Panc1 (cell line): Measurements from ENCODE around the gene BAZ2B. TPM values are rescaled to one million over a fixed set of nuclear protein-coding genes. Genes with fewer than 3 reads are reported as not detected.

Experiments
- ATAC-seq: fragments of 200-7000 bp; cut with Tn5 transposase; 2 replicates; pipeline ENCODE4 v1.9.1; 2020; ENCODE audit warnings: mild to moderate bottlenecking, moderate library complexity
- BruUV-seq: library from RNA; stranded (reverse); fragments of 400-500 nt; replicated peaks from 2 replicates; lab custom pipeline; 2021; lab: Mats Ljungman, UMichigan
- CTCF ChIA-PET: fragments of 300-600 bp; sonication (Branson Sonifier 250); formaldehyde crosslinking; loops from one replicate; lab custom pipeline; 2022; ENCODE audit warnings: antibody characterized with exemption; lab: Charles Lee
- POLR2A ChIA-PET: fragments of 300-600 bp; sonication (Branson Sonifier 250); formaldehyde crosslinking; loops from one replicate; lab custom pipeline; 2022; ENCODE audit warnings: antibody characterized with exemption; lab: Charles Lee
- DNase-seq: peaks from one replicate; pipeline ENCODE4 v3.0.0-alpha.2; 2010; ENCODE audit warnings: low read depth, low spot score
- H3K27ac ChIP-seq: 2 replicates; pipeline ENCODE4 v1.5.1; 2011; ENCODE audit warnings: mild to moderate bottlenecking, low read length, inconsistent platforms
- H3K27me3 ChIP-seq: fragments of 200-500 bp; sonication (Bioruptor generic); 2 replicates; pipeline ENCODE4 v1.6.0; 2014; ENCODE audit warnings: low read length, inconsistent platforms; ENCODE audit not compliant: control insufficient read depth, insufficient read depth
- H3K36me3 ChIP-seq: fragments of 200-500 bp; sonication (Bioruptor generic); 2 replicates; pipeline ENCODE4 v1.5.1; 2014; ENCODE audit warnings: inconsistent platforms, mild to moderate bottlenecking, low read length, moderate library complexity; ENCODE audit not compliant: control insufficient read depth, insufficient read depth
- H3K4me1 ChIP-seq: 2 replicates; pipeline ENCODE4 v1.5.1; 2011; ENCODE audit warnings: inconsistent platforms, mild to moderate bottlenecking, low read length, moderate library complexity; ENCODE audit not compliant: control insufficient read depth, insufficient read depth
- H3K4me3 ChIP-seq, 2 experiments: 2 replicates each; pipeline ENCODE4 v1.5.1; 2011 to 2012; ENCODE audit warnings: low read depth in 2 of 2, low read length in 2 of 2, mild to moderate bottlenecking in 2 of 2, inconsistent platforms in 1 of 2, moderate library complexity in 1 of 2
- H3K9me3 ChIP-seq: fragments of 200-500 bp; sonication (Bioruptor generic); 2 replicates; pipeline ENCODE4 v1.5.1; 2014; ENCODE audit warnings: low read depth, mild to moderate bottlenecking, inconsistent platforms, low read length, moderate library complexity; ENCODE audit not compliant: control insufficient read depth, insufficient read depth
- POLR2AphosphoS5 ChIP-seq: IDR thresholded peaks from 2 replicates; pipeline ENCODE4 v1.6.1; 2012; ENCODE audit warnings: mild to moderate bottlenecking, low read depth, low read length, moderate library complexity
- SIN3A ChIP-seq: IDR thresholded peaks from 2 replicates; pipeline ENCODE4 v1.6.1; 2012; ENCODE audit warnings: low read depth, mild to moderate bottlenecking, low read length, moderate library complexity, borderline replicate concordance; ENCODE audit not compliant: insufficient read depth
- TCF7L2 ChIP-seq: IDR thresholded peaks from 2 replicates; pipeline ENCODE4 v1.6.1; 2011; ENCODE audit warnings: mild to moderate bottlenecking, low read depth, low read length, inconsistent platforms
- in situ Hi-C: cut with HindIII; loops from 2 replicates; pipeline ENCODE4 v1.10.0; 2016; ENCODE audit warnings: low sequenced_read_pairs, low pct_unique_long_range_greater_than_20kb
- intact Hi-C: fragments of 100-400 bp; cut with micrococcal nuclease; formaldehyde crosslinking; loops from one replicate; pipeline ENCODE4 v1.10.0; 2022; ENCODE audit not compliant: unreplicated experiment
- total RNA-seq: library from RNA; stranded (reverse); gene quantifications from one replicate; pipeline ENCODE4 v1.2.1, GENCODE V29; 2021; ENCODE audit not compliant: unreplicated experiment
- TF ChIP-seq, protein P1 (sequence below), 2 experiments: IDR thresholded peaks; 2 replicates each; pipeline ENCODE4 v1.6.1; 2011 to 2012; ENCODE audit warnings: low read depth in 2 of 2, control low read depth in 1 of 2, low read length in 1 of 2, mild to moderate bottlenecking in 1 of 2, moderate library complexity in 1 of 2; ENCODE audit not compliant: insufficient read depth in 1 of 2
- TF ChIP-seq, protein P2 (sequence below): fragments of 450-650 bp; IDR thresholded peaks from 2 replicates; pipeline ENCODE4 v1.5.1; 2017; ENCODE audit warnings: mild to moderate bottlenecking

The BAZ2B gene
- total RNA-seq, 1 experiment from 2014 or later, result 38.6 TPM

- BruUV-seq, result no TSS peak
- TF ChIP-seq SIN3A, result no peak
- no peak for TF ChIP-seq POLR2AphosphoS5
- TF ChIP-seq, protein P1, sequence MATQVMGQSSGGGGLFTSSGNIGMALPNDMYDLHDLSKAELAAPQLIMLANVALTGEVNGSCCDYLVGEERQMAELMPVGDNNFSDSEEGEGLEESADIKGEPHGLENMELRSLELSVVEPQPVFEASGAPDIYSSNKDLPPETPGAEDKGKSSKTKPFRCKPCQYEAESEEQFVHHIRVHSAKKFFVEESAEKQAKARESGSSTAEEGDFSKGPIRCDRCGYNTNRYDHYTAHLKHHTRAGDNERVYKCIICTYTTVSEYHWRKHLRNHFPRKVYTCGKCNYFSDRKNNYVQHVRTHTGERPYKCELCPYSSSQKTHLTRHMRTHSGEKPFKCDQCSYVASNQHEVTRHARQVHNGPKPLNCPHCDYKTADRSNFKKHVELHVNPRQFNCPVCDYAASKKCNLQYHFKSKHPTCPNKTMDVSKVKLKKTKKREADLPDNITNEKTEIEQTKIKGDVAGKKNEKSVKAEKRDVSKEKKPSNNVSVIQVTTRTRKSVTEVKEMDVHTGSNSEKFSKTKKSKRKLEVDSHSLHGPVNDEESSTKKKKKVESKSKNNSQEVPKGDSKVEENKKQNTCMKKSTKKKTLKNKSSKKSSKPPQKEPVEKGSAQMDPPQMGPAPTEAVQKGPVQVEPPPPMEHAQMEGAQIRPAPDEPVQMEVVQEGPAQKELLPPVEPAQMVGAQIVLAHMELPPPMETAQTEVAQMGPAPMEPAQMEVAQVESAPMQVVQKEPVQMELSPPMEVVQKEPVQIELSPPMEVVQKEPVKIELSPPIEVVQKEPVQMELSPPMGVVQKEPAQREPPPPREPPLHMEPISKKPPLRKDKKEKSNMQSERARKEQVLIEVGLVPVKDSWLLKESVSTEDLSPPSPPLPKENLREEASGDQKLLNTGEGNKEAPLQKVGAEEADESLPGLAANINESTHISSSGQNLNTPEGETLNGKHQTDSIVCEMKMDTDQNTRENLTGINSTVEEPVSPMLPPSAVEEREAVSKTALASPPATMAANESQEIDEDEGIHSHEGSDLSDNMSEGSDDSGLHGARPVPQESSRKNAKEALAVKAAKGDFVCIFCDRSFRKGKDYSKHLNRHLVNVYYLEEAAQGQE (IDR thresholded peaks at IDR 0.05; ENCODE audit: insufficient read depth in 1 of 2, low read depth in 2 of 2, low read length in 1 of 2), result no peak
- TF ChIP-seq TCF7L2, result no peak
- TF ChIP-seq, protein P2, sequence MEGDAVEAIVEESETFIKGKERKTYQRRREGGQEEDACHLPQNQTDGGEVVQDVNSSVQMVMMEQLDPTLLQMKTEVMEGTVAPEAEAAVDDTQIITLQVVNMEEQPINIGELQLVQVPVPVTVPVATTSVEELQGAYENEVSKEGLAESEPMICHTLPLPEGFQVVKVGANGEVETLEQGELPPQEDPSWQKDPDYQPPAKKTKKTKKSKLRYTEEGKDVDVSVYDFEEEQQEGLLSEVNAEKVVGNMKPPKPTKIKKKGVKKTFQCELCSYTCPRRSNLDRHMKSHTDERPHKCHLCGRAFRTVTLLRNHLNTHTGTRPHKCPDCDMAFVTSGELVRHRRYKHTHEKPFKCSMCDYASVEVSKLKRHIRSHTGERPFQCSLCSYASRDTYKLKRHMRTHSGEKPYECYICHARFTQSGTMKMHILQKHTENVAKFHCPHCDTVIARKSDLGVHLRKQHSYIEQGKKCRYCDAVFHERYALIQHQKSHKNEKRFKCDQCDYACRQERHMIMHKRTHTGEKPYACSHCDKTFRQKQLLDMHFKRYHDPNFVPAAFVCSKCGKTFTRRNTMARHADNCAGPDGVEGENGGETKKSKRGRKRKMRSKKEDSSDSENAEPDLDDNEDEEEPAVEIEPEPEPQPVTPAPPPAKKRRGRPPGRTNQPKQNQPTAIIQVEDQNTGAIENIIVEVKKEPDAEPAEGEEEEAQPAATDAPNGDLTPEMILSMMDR, result no peak
- ChIA-PET POLR2A (no interaction called here), CTCF (no interaction called here)
- DNase-seq (no peak), ATAC-seq (no peak)
- Histone ChIP-seq H3K9me3 (no peaks in the 10 kb centered on the region), H3K4me3 (no peak overlapping the region), H3K27ac (no peak overlapping the region), H3K27me3 (no peaks in the 10 kb centered on the region), H3K4me1 (no peaks in the 10 kb centered on the region; the same call in 1 of the 2 replicates), H3K36me3 (no peaks in the 10 kb centered on the region; the same call in 1 of the 2 replicates)
- in situ Hi-C loops (no loop called here), intact Hi-C loops (no loop called here)
These were observed 66.1 kb downstream of the BAZ2B start for GRCh38 chr2:159550231-159550630.

DNA sequence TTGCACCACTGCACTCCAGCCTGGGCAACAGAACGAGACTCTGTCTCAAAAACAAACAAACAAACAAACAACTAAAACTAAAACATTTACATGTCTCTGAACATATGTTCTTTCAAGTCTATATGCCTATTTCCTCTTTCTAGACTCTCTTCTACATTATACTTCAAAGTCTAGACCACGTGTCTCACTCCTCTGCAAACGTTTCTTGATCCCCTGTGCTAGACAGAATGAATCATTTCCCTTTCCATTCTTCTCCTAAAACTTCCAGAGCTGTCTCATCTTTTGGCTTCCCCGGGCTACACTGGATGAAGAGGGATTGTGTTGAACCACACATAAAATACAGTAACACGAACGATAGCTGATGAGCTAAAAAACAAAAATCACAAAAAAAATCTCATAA is 67.1 kb downstream of the BAZ2B start:
- ATAC-seq (no peak), DNase-seq (no peak)
- CTCF ChIA-PET, result no interaction called here
- Histone ChIP-seq H3K9me3 (no peaks in the 10 kb centered on the region), H3K36me3 (no peaks in the 10 kb centered on the region), H3K4me3 (no peak overlapping the region), H3K27me3 (no peaks in the 10 kb centered on the region), H3K27ac (no peak overlapping the region), H3K4me1 (no peaks in the 10 kb centered on the region; the same call in 1 of the 2 replicates)
- POLR2A ChIA-PET, result no interaction called here
- in situ Hi-C loops (no loop called here), intact Hi-C loops (no loop called here)
- no peak for TF ChIP-seq SIN3A
- TF ChIP-seq POLR2AphosphoS5, result no peak
- no peak for TF ChIP-seq TCF7L2
- TF ChIP-seq, protein P1 (IDR thresholded peaks at IDR 0.05; ENCODE audit: insufficient read depth in 1 of 2, low read depth in 2 of 2, low read length in 1 of 2), result no peak
- TF ChIP-seq, protein P2, result no peak
- no TSS peak for BruUV-seq
